Astrocyte of the hippocampus (primary cell): Measurements from ENCODE around the gene LHCGR.
A peak's percentile ranks its signal among the peaks of the same experiment; 100 is the strongest.
"Not testable (repeated sequence)": the region's sequence is repeated elsewhere in the genome, so short reads cannot be mapped to it uniquely, and the experiment has no call there.

Experiments used
- DNase-seq: peaks from one replicate; pipeline ENCODE4 v3.0.0; 2011; ENCODE audit warnings: low read depth, low spot score

Gene LHCGR

DNA sequence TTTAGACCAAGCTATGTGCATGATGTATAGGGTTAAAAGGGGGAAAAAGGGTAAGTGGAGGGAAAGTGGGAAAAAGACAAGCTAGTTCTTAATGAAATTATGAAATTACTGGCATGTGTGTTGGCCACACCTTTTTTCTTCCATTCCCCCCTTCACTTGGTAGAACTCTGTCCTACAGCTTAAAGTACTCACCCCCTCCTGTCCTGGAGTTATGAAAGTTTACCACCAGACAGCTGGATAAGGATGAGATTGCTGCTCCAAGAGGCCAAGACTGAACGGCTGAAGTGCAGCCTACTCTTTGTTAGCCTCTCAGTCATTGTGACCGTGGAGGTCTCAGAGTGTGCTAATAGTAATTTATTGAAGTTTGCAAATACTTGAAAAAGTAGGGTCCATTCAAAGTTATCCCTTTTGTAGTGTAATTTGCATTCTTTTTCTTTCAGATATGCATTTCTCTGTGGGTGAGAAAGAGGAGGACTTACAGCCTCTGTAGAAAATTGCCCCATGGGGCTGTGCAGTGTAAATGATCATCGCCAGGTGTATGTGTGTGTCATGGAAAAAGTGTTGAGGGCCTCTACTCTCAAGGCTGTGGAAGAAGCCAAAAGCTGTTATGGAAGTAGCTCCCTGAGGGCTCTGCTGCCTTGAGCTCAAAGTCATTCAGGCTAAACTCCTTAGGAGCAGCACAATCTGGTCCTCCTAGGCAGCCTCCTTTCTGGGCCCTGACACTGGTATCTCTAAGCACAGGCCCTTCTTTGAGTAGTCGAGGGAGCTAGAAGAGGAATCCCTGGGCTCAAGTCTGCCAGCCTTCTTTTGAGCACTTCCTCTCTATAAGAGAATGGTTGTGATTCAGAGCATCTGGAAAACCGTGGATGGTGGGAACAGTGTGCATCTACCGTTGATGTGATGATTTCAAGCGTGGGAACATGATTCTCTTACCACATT is 46.2 kb downstream of the LHCGR start:
- no peak for DNase-seq

DNA sequence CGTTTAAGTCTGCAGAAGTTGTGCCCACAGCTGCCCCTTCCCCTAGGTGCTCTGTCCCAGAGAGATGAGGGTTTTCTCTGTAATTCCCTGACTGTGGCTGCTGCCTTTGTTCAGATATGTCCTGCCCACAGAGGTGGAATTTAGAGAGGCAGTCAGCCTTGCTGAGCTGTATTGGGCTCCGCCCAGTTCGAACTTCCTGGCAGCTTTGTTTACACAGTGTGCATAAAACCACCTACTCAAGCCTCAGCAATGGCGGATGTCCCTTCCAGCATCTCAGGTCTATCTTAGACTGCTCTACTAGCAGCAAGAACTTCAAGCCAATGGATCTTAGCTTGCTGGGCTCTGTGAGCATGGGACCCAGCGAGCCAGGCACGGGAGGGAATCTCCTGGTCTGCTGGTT is 48.1 kb downstream of the LHCGR start:
- peak; percentile 29 for DNase-seq

DNA sequence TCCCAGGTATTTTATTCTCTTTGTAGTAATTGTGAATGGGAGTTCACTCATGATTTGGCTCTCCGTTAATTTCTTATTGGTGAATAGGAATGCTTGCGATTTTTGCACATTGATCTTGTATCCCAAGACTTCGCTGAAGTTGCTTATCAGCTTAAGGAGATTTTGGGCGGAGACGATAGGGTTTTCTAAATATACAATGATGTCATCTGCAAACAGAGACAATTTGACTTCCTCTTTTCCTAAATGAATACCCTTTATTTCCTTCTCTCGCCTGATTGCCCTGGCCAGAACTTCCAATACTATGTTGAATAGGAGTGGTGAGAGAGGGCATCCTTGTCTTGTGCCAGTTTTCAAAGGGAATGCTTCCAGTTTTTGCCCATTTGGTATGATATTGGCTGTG is 51.9 kb downstream of the LHCGR start:
- DNase-seq, result not testable (repeated sequence)

DNA sequence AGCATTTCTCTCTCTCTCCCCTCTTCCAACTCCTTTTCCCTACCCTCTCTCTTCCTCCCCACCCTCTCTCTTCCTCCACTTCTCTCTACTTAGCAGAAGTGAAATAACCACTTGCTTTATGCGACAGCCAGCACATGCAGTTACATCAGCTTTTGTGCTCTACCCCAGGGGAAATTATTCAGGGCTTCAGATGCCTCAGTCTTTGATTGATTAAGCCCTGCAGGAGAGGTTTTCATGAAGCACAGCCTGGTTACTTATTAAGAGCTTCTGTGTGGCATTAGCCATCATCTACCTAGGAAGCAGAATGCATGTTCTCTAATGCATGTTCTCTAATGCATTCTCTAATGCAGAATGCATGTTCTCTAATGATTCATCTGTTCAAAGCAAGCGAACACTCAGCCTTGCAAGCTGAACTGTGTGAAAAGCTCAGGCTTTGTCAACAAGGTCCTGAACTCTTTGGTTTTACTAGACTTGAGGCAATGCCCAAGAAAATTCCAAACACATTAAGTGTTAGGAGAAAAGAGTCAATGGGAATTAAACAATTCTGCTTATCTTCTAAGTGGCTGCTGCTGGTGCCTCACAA is 56.1 kb downstream of the LHCGR start:
- DNase-seq, result peak; percentile 86

DNA sequence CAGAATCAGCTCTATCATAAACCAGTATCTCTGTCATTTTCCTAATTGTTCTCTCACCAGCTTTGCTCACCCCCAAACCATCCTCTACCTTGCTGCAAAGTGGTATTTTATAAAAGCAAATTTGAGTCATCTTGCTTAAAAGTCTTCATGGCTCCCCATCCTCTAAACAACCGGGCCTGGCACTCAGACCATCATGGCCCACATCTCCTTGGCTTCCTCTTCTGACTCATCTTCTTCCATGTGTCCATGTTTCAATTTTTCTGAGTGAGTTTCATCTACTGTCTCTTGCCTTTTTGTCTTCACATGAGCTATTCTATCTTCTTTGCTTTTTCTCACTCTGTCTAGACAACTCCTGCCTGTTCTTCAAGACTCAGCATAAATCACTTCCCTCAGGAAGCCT is 58.6 kb downstream of the LHCGR start:
- DNase-seq, result no peak

DNA sequence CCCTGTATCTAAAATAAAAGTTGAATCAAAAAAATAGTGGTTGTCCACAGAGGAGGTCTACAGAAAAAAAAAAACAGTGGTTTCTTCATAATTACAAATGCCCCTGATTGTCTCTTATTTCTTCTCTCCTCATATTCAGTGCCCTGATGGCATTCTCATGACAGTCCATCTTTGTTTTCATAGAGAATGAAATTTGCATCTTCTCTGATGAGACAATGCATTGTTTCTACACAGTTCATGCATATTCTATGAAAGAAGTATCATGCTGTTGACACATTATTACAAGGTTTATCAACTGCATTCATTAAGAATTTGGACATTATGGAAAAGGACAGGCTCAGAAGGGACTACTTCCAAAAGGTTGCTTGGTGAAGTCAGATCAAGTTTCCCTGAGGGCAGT is 59.5 kb downstream of the LHCGR start:
- no peak for DNase-seq

DNA sequence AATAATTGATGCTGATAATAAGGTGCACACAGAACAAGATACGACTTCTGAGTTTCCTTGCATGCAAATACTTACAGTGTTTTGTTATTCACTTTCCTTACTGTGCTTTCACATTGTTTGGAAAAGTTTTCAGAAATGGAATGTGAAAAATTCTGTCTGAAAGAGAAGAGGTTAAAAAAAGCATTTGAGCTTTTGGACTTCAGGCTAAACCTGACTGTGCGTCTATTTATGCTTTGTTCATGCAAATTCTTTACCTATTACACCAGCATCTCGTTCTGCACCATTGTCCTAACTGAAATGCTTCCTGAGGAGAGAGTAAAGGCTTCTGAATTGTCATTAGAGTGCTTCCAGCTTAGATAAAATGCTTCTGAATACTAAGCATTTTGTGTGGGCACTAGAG is 61.4 kb downstream of the LHCGR start:
- DNase-seq, result peak; percentile 85

DNA sequence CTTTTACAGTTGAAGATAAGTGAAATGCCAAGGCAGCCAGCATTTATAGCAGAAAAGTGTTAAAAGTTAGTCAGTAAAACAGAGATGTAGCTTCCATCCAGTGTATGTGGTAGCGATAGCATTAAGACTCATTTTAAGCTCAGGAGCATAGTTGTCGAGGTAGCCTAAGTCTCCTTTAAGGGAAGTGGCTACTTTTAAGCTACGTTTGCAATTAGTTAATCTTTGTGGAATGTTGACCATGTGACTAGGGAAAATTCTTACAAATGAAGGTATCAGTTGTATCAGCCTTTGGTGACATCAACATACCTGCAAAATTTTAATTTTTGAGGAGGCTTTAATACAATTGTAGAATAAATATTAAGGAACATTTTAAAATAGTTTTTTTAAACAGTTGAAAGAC is 61.9 kb downstream of the LHCGR start:
- peak; percentile 70 for DNase-seq

DNA sequence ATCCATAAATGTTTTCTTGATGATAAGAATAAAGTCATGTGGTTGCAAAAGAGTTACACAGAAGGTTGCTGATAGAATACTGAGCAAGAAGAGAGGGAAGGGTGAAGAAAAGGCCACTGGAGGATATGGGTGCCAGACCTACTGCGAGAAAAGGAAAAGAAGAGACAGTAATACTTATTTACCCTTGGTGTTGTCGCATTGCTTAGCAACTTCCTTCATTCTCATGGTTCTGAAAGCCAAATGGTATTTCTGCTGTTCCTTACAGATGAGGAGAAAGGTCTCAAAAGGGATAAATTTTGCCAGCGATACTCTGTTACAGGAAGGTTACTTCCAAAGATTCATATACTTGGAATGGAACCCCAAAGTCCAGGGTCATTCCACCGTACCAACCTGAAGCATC is 62.5 kb downstream of the LHCGR start:
- DNase-seq, result peak; percentile 47

DNA sequence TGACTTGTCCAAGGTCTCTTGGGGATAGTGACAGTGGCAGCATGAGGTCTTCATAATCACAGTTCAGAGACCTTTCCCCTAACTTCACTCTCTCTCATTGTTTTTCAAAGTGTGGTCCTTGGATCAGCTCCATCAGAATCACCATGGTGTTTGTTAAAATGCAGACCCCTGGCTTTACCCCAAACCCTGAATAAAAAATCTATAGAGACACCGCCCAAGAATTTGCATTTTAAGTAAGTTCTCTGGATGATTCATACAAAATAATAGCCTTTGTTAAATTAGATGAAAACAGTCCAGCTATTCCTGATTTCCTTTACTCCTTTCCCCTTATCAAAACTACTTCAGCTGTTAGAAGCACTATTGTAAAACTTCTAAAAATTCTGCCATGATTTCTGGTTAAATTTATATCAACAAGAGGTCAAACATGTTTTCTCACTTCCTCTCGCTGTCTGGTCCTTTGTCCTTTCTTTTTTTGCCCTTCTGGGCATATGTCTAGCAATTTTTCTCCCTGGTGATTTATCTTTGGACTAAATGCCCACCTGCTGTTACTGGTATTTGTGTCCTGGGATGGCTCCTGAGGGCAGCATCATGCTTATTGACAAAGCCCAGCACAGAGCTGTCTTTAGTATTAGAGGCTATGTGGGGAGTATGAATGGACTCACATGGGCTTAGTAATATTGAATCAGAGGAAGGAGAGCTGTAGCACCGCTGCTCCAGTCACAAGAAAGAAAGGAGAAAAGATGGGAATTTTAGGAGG is 63.4 kb downstream of the LHCGR start:
- DNase-seq, result peak; percentile 17

DNA sequence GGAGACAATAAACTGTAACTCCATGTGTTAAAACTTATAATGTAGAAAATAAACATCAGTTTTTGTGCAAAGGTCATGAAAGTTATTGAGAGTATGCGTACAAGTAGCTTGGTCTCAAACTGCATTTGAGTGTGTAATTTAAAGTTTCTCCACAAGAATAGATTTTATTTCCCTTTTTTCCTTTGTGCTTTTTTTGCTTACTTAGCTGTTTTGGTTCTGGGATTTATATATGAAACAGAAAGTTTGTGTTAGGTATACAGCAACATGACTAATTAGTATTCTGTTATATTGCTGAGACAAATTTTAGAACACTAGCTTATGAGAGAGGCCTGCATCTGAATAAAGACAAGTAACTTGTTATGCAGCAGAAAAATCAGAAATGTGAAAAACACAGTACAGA is 70.4 kb downstream of the LHCGR start:
- no peak for DNase-seq

DNA sequence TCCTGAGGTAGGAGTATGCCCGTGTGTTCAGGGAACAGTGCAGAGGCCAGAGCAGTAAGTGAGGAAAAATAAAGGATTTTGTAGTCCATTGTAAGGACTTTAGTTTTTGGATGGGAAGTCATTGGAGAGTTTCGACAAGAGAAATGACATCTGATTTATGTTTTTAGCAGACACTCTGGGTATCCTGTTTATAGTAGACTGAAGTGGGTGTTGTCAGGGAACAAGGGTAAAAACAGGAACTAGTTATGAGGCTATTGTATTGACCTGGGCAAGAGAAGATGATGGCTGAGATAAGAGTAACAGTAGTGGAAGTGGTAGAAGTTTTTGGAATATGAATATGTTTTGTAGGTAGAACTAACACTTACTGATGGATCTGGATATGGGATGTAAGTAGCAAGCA is 78.1 kb downstream of the LHCGR start:
- no peak for DNase-seq

DNA sequence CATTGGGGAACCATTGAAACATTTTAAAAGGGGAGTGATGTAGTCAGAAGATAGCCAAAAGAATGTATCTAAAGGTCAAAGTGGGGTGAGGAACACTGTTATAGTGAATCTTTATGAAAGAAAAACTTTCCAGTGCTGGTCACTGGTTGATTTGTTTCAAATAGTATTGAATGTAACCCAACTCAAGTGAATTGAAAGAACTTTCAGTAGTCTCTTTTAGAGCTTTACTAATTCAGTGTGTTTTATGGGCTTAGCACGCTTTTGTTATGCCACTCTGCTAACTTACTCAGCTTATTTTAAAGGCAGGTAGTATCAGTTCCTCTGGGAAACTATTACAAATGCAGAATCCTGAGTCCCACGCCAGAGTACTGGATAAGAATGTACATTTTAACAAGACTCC is 80.6 kb downstream of the LHCGR start:
- DNase-seq, result no peak

DNA sequence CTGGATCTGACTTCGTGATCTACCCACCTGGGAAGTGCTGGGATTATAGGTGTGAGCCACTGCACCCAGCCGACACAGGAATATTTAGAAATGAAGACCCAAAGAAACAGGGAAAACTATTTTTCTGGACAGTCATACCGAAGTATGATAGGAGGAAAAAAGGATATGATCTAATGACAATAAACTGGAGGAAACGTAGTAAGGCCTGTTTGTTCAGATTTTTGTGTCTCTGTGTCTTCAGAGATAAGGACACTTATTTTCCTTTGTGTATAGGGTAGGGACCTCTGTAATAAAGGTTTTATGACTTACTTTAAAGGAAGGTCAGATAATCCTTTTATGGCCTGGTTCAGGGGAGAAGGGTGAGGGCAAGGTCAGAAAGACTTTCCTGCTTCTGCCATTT is 81.9 kb downstream of the LHCGR start:
- no peak for DNase-seq

DNA sequence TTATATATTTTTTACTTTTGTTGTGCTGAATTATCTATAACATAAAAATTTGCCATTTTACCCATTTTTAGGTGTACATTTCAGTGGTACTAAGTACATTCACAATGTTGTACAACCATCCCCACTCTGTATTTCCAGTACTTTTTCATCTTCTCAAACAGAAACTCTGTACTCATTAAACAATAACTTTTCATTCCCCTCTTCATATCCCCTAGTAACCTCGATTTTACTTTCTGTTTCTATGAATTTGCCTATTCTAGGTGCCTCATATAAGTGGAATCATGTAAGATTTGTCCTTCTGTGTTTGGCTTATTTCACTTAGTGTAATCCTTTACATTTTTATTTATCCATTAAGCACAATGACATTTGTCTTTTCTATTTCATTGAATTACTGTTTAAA is 86.5 kb downstream of the LHCGR start:
- no peak for DNase-seq

DNA sequence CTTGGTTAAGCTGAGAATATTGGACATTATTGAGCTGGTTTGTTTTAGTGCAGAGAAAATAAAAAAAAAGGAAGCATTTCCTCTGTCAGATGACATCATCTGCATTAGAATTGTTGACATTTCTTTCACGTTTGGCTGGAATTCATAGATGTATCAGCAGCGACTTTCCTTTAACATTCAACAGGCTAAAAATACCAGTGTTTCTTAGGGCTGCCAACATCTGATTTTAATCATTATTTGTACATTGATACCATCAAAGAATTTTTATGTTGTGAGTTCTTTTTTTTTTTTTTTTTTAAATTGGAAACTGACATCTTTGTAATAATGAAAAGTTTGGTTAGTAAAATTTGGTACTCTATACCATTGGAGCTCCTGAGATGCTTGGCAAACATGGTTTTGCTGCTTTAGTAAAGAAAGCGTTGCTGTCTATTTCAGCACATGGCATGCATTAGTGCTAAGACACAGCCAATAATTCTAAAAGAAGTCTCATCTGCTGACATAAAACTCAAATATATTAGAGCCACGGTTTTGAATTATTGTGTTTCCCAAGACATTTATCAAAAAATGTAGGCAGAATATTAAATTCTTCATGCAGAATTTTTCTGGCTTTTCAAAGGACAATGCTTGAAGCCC is 104.2 kb downstream of the LHCGR start:
- peak; percentile 25 for DNase-seq

DNA sequence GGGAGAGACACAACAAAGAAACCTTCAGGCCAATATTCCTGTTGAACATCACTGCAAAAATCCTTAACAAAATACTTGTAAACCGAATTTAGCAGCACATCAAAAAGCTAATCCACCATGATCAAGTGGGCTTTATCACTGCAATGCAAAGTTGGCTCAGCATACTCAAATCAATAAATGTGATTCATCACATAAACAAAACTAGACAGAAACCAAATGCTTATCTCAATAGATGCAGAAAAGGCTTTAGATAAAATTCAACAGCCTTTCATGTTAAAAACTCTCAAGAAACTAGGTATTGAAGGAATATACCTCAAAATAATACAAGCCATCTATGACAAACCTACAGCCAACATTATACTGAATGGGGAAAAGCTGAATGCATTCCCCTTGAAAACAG is 117.3 kb downstream of the LHCGR start:
- DNase-seq, result no peak
